Gastrocnemius medialis (tissue), 4 donors: ENCODE results near the gene IPCEF1. TPM values are rescaled to one million over a fixed set of nuclear protein-coding genes. Genes with fewer than 3 reads are reported as not detected.
"Not testable (repeated sequence)": the region's sequence is repeated elsewhere in the genome, so short reads cannot be mapped to it uniquely, and the experiment has no call there.

Experiments
- ATAC-seq, 2 donors: fragments of 150-250 bp; one replicate each; pipeline ENCODE4 v1.9.1; 2016
- DNase-seq, 2 donors: peaks; one replicate each; pipeline ENCODE4 v3.0.0-alpha.2; 2019
- H3K27ac ChIP-seq, 4 donors: fragments of 200-600 bp; sonication (generic); 1 replicate in 1 of 4; 2 replicates in 3 of 4; pipeline ENCODE4 v1.5.1; 2016 to 2018; ENCODE audit warnings: mild to moderate bottlenecking in 2 of 4, moderate library complexity in 1 of 4
- H3K27me3 ChIP-seq, 3 donors: fragments of 200-600 bp; sonication (generic) in 2 of 3; 1 replicate in 1 of 3; 2 replicates in 2 of 3; pipeline versions ENCODE4 v1.5.1 to v1.6.0; 2016 to 2019; ENCODE audit warnings: mild to moderate bottlenecking in 1 of 3, moderate library complexity in 1 of 3
- H3K36me3 ChIP-seq, 2 donors: fragments of 200-600 bp; sonication (generic) in 1 of 2; one replicate each; pipeline ENCODE4 v1.5.1; 2017 to 2018
- H3K4me1 ChIP-seq, 2 donors: fragments of 200-600 bp; sonication (generic) in 1 of 2; one replicate each; pipeline ENCODE4 v1.5.1; 2016 to 2017; ENCODE audit warnings: mild to moderate bottlenecking in 2 of 2
- H3K4me3 ChIP-seq, 4 donors: fragments of 200-600 bp; sonication (generic) in 3 of 4; 1 replicate in 1 of 4; 2 replicates in 3 of 4; pipeline ENCODE4 v1.5.1; 2016 to 2019; ENCODE audit warnings: mild to moderate bottlenecking in 2 of 4
- H3K9me3 ChIP-seq, 3 donors: fragments of 200-600 bp; sonication (generic) in 2 of 3; 1 replicate in 1 of 3; 2 replicates in 2 of 3; pipeline ENCODE4 v1.5.1; 2016 to 2019
- CTCF ChIP-seq, 5 experiments: fragments of 450-650 bp in 3 of 5; fragments of 200-600 bp in 2 of 5; sonication (generic) in 2 of 5; IDR thresholded peaks in 4 of 5; conservative IDR thresholded peaks in 1 of 5; 1 replicate in 4 of 5; 2 replicates in 1 of 5; pipeline ENCODE4 v1.5.1; 2016 to 2019; ENCODE audit warnings: antibody characterized with exemption in 5 of 5, mild to moderate bottlenecking in 3 of 5, moderate library complexity in 3 of 5
- POLR2A ChIP-seq, 2 donors: fragments of 450-650 bp; IDR thresholded peaks; one replicate each; pipeline ENCODE4 v1.6.1; 2017; ENCODE audit warnings: antibody characterized with exemption in 2 of 2, mild to moderate bottlenecking in 2 of 2, moderate library complexity in 2 of 2
- in situ Hi-C, 4 donors: fragments of 200-750 bp; cut with MboI; loops; one replicate each; pipeline versions ENCODE4 v1.15.0 to v1.8.0; 2017; ENCODE audit warnings: low sequenced_read_pairs in 4 of 4
- intact Hi-C: fragments of 100-400 bp; cut with DNase I; formaldehyde crosslinking; loops from one replicate; pipeline ENCODE4 v1.15.1; 2023; ENCODE audit warnings: low total_unique reads
- total RNA-seq, 4 donors: library from RNA; depleted of rRNA; stranded (reverse); fragments of >200 nt; gene quantifications; one replicate each; pipeline versions ENCODE4 v1.1.0 to v1.2.3, GENCODE V29; 2016

The IPCEF1 gene
- total RNA-seq, 4 donors from 2014 or later: 0.24 to 0.85 TPM; not detected in 2

- ATAC-seq (no peak), DNase-seq (no peak)
- intact Hi-C loops (no loop called here), in situ Hi-C loops (no loop called here)
- no peaks in the 10 kb centered on the region for H3K27me3 ChIP-seq
- H3K4me1 ChIP-seq: no peaks in the 10 kb centered on the region
- no peaks in the 10 kb centered on the region for H3K36me3 ChIP-seq
- TF ChIP-seq CTCF (IDR thresholded peaks at IDR 0.05 in 4 of 5, conservative IDR thresholded peaks at IDR 0.05 in 1 of 5) (no peak), POLR2A (IDR thresholded peaks at IDR 0.05) (no peak)
- H3K4me3 ChIP-seq: no peak overlapping the region
- no peaks in the 10 kb centered on the region for H3K9me3 ChIP-seq
- H3K27ac ChIP-seq: no peak overlapping the region
Observed at GRCh38 chr6:154307696-154308425, 48.7 kb downstream of the IPCEF1 start.

GRCh38 chr6:154307147-154307546 is 49.5 kb downstream of the IPCEF1 start:
- intact Hi-C loops, H3K4me1 ChIP-seq, in situ Hi-C loops, H3K27me3 ChIP-seq, H3K27ac ChIP-seq, H3K4me3 ChIP-seq, H3K36me3 ChIP-seq, DNase-seq, H3K9me3 ChIP-seq, ATAC-seq: not testable (repeated sequence)

GRCh38 chr6:154306696-154307095 is 49.9 kb downstream of the IPCEF1 start:
- no peak overlapping the region for H3K27ac ChIP-seq
- intact Hi-C loops (no loop called here), in situ Hi-C loops (no loop called here)
- no peak for TF ChIP-seq CTCF (IDR thresholded peaks at IDR 0.05 in 4 of 5, conservative IDR thresholded peaks at IDR 0.05 in 1 of 5)
- TF ChIP-seq POLR2A (IDR thresholded peaks at IDR 0.05): no peak
- DNase-seq (no peak), ATAC-seq (no peak)
- H3K4me3 ChIP-seq: no peak overlapping the region
- no peaks in the 10 kb centered on the region for H3K4me1 ChIP-seq
- no peaks in the 10 kb centered on the region for H3K27me3 ChIP-seq
- H3K36me3 ChIP-seq: no peaks in the 10 kb centered on the region
- H3K9me3 ChIP-seq: no peaks in the 10 kb centered on the region

GRCh38 chr6:154304191-154304590 is 52.4 kb downstream of the IPCEF1 start:
- Histone ChIP-seq H3K9me3 (no peaks in the 10 kb centered on the region), H3K4me1 (no peaks in the 10 kb centered on the region), H3K27ac (no peak overlapping the region), H3K36me3 (no peaks in the 10 kb centered on the region), H3K27me3 (no peaks in the 10 kb centered on the region), H3K4me3 (no peak overlapping the region)
- DNase-seq: no peak
- in situ Hi-C loops (no loop called here), intact Hi-C loops (no loop called here)
- no peak for ATAC-seq
- no peak for TF ChIP-seq CTCF (IDR thresholded peaks at IDR 0.05 in 4 of 5, conservative IDR thresholded peaks at IDR 0.05 in 1 of 5)
- no peak for TF ChIP-seq POLR2A (IDR thresholded peaks at IDR 0.05)

GRCh38 chr6:154303642-154304041 is 53.0 kb downstream of the IPCEF1 start:
- H3K36me3 ChIP-seq, H3K4me1 ChIP-seq, H3K4me3 ChIP-seq, DNase-seq, ATAC-seq, intact Hi-C loops, in situ Hi-C loops, H3K27ac ChIP-seq, H3K27me3 ChIP-seq, H3K9me3 ChIP-seq: not testable (repeated sequence)
